Anterior cingulate cortex (tissue), 58 donors: Measurements from ENCODE around the gene ADAMTSL4.
"Not testable (repeated sequence)": the region's sequence is repeated elsewhere in the genome, so short reads cannot be mapped to it uniquely, and the experiment has no call there.

Experiments
- DNase-seq, 58 donors: peaks; one replicate each; lab custom pipeline; 2025; lab: John Stamatoyannopoulos, UW

Gene ADAMTSL4

DNA sequence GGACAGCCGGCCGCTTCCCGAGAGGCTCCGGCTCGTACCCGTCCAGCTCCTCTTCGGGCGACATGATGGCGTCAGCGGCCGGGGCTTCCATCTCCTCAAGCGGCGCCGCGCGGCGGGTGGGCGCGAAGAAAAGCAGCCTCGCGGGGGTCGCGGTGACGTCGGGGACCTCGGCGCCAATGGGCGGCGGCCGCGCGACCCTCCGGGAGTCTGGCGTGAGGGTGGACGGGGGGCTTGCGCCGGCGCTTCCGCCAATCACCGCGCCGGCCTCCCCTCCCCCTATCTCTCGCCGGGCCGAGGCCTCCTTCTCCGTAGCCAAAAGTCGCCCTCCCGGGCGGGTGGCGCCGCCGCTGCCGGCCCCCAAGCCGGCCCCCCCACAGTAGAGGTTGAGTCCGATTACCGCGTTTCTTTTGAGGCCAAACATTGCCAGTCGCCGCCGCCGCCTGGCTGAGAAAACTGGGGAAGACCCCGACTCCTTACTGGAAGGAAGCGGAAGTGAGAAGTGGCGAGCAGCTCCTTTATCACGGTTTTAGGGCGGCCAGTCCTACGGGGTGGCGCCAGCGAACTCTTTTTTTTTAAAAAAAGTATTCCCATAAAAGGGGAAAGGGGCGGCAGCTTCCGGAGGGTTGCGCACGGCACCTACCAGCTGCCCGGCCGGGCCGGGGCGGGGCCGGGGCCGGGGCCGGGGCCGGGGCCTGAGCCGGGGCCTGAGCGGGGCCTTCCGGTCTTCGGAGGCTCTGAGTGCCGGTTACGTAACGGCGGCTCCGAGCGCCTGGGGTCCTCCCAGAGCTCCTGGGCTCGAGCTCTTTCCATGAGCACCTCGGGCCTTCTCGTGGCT is 30.1 kb downstream of the ADAMTSL4 start, which contains the start of gene MCL1:
Gene MCL1, minus strand, starts transcription at position 501 of the 835 bp plus-strand sequence. Its CDS starts 80 bp downstream, at position 421.
- DNase-seq, result peak; percentile 38 to 97 (median 88)

DNA sequence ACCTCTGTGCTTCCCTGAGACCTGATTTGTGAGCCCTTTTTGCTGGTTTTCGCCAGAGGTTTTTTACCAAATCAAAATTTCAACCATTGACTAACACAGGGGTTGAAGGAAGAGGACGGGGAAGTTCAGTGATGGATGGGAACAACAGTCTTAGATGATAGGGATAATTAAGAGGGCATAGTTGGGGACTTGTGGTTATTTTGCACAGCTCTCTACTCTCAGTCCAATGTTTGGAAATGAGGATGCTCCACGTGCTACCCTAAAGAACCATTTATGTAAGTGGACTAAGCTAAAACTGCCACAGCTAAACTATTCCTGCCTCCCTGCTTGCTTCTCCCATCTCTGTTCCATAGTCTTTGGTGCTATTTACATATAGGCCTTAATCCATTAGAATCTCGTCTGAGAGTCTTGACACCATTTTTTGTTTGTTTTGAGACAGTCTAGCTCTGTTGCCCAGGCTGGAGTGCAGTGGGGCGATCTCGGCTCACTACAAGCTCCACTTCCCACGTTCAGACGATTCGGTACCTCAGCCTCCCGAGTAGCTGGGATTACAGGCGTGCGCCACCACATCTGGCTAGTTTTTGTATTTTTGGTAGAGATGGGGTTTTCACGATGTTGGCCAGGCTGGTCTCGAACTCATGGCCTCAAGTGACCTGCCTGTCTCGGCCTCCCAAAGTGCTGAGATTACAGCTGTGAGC is 30.9 kb downstream of the ADAMTSL4 start:
- DNase-seq, result peak in 1 of 58 donors; percentile 28

DNA sequence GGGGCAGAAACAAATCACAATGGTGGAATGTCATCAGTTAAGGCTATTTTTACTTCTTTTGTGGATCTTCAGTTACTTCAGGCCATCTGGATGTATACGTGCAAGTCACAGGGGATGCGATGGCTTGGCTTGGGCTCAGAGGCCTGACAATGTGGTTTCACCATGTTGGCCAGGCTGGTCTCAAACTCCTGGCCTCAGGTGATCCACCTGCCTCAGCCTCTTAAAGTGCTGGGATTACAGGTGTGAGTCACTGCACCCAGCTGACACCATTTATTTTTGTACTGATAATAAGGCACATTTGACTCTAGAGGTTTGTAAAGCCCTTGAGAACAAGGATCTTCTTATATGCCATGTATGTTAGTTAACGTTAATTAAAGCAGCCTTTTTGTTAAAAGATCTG is 31.8 kb downstream of the ADAMTSL4 start:
- DNase-seq, result not testable (repeated sequence)

DNA sequence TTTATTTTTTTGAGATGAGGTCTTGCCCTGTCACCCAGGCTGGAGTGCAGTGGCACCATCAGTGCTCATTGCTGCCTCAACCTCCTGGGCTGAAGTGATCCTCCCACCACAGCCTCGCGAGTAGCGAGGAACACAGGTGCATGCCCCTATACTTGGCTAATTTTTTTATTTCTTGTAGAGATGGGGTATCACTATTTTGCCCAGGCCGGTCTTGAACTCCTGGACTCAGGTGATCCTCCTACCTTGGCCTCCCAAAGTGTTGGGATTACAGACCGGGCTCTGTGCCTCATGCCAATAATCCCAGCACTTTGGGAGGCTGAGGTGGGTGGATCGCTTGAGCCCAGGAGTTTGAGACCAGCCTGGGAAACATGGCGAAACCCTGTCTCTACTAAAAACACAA is 32.2 kb downstream of the ADAMTSL4 start:
- not testable (repeated sequence) for DNase-seq

DNA sequence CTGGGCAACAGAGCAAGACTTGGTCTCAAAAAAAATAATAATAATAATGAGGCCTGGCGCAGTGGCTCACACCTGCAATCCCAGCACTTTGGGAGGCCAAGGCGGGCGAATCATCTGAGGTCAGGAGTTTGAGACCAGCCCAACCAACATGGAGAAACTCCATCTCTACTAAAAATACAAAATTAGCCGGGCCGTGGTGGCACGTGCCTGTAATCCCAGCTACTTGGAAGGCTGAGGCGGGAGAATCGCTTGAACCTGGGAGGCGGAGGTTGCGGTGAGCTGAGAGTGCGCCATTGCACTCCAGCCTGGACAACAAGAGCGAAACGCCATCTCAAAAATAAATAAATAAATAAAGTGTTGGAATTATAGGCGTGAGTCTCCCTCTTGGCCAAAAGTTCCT is 32.8 kb downstream of the ADAMTSL4 start:
- not testable (repeated sequence) for DNase-seq

DNA sequence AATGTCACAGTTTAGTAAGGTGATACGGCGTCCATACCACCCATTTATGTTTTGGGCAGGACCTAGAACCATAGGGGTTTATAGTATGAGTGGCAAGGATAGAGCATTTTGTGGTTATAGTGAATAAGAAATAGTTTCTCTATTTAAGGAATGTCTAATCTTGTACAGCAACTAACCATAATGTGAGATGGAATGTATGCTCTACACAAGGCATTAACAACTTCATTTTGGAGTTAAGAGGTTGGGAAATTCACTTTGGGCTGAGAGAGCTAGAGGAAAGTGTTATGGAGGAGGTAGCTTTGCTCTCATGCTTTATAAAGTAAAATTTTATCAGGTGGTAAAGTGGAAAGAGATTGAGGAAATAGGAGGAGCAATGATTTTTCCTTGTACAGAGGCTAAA is 33.2 kb downstream of the ADAMTSL4 start:
- no peak for DNase-seq

DNA sequence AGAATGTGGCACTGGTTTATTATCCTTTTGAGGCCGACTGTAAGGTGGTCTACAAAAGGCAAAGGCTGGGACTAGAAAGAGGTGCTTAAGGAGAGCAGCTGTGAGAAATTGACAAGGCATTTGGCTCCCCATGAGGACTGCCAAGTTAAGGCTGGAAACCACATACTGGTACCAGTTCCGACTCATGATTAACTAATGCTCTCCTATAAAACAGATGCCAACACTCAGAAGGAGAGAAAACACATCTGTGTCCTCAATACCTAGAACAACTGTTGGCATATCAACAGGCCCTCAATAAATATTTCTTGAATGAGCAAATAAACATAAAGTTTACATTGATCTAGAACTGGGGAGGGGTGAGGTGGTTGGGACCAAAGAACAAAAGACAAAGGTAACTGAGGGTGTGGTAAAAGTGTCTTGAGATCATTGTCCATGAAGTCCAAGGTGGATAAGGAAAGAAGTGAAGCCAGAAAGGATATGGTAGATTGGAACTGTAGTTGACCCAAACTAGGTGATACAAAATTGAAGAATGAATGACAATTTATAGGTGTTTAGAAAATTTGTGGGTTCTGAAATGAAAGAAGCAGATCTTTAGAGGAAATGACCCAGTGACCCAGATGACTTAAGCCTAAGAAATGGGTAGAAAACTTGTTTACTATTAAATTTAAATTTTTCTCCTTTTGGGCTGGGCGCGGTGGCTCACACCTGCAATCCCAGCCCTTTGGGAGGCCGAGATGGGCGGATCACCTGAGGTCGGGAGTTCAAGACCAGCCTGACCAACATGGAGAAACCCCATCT is 47.1 kb downstream of the ADAMTSL4 start:
- DNase-seq, result no peak

DNA sequence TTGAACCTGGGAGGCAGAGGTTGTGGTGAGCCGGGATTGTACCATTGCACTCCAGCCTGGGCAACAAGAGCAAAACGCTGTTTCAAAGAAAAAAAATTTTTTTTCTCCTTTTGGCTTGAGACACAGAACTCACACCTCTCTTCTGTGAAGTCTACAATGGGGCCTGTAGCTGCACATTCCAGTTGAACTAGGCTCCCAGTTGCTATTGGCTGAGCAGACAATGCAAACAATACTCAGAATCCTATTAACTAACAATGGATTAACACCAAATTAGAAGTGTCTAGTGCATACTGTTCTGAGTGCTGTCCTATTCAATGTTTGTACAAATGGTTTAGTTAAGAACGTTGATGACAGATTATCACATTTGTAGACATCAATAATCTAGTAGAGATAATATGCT is 47.8 kb downstream of the ADAMTSL4 start:
- no peak for DNase-seq

DNA sequence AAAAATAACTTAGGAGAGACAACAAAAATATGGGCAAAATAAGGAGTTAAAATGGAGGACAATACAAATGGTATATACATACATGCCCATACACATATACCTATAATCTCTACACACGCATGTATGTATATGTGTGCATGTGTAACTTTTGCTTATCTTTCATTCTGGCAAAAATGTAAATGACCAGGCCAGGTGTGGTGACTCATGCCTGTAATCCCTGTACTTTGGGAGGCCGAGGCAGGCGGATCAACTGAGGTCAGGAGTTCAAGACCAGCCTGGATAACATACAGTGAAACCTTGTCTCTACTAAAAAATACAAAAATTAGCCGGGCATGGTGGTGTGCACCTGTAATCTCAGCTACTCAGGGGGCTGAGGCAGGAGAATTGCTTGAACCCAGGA is 49.1 kb downstream of the ADAMTSL4 start:
- DNase-seq, result not testable (repeated sequence)

DNA sequence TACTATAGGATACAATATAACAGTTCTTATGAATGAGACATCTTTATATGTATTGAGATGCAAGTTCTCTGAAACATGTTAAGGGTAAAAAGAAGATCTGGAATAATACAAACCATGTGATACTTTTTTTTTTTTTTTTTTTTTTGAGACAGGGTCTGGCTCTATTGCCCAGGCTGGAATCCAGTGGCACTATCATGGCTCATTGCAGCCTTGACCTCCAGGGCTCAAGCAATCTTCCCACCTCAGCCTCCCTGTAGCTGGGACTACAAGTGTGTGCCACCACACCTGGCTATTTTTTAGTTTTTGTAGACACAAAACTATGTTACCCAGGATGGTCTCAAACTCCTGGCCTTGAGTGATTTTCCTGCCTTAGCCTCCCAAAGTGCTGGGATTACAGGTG is 52.3 kb downstream of the ADAMTSL4 start:
- no peak for DNase-seq

DNA sequence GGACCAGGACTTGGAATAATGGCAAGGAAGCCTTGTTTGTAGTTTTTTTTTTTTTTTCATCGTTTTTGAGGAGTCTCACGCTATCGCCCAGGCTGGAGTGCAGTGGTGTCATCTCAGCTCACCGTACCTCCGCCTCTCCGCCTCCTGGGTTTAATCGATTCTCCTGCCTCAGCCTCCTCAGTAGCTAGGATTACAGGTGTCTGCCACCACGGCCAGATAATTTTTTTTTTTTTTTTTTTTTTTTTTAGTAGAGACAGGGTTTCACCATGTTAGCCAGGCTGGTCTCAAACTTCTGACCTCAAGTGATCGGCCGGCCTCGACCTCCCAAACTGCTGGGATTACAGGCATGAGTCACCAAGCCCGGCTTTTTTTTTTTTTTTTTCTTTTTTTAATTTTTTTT is 53.2 kb downstream of the ADAMTSL4 start:
- DNase-seq, result not testable (repeated sequence)

DNA sequence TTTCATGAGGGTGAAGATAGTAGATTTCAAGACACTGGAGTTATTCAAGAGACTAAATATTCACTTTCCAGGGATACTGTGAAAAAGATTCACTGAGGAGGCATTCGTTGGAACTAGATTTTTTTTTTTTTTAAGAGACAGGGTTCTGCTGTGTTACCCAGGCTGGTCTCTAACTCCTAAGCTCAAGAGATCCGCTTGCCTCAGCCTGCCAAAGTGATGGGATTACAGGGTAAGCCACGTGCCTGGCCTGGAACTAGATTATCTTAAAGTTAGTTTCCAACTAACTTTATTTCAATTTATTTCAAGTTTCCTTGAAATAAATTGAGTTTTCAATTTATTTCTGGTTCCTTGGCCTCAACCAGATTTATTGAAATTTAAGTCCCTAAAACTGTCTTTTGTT is 54.5 kb downstream of the ADAMTSL4 start:
- DNase-seq, result no peak

DNA sequence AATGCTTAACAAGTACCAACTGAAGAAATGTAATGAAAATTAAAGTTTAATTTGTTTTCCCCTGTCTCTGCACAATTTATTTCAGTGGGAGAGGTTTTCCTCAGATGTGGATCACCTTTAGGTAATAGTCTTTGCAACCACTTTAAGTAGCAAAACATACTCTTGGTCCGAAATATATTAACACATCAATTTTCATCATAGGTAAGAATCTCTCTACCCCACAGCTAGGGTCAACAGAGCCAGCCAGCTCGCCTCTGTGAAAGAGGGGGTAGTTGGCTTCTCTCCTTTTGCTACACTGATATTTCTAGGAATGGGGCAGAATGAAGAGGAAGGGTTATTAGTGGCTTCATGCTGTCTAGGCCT is 55.0 kb downstream of the ADAMTSL4 start:
- DNase-seq, result no peak

DNA sequence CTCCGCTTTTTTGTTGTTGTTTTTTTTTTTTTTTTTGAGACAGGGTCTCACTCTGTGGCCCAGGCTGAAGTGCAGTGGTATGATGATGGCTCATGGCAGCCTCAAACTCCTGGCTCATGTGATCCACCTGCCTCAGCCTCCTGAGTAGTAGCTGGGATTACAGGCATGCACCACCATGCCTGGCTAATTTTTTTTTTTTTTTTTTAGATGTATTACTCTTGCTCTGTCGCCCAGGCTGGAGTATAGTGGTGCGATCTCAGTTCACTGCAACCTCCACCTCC is 56.2 kb downstream of the ADAMTSL4 start:
- not testable (repeated sequence) for DNase-seq

DNA sequence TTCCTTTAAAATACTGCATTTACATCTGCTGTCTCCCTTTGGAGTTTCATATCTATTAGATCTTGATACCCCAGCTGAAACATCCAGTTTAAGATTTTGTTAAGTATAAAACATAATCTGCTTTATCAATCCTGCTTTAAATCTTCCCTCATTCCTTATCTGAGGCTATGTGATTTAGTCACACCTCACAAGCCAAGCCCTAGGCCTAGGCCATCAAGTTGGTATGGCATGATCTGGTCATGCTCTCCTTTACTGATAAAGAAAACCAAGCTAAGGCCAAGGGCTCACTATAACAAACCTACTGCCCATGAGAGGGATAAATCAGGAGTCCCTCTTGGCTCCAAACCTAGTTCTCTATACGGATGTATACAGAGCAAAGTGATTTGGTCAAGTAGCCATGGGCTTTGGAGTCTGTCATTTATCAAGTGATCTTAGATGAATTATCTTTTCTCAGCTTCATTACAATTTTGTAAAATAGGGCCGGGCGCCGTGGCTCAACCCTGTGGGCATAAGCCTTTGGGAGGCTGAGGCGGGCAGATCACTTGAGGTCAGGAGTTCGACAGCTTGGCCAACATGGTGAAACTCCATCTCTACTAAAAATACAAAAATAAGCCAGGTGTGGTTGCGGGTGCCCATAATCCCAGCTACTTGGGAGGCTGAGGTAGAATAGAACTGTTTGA is 57.4 kb downstream of the ADAMTSL4 start:
- no peak for DNase-seq

DNA sequence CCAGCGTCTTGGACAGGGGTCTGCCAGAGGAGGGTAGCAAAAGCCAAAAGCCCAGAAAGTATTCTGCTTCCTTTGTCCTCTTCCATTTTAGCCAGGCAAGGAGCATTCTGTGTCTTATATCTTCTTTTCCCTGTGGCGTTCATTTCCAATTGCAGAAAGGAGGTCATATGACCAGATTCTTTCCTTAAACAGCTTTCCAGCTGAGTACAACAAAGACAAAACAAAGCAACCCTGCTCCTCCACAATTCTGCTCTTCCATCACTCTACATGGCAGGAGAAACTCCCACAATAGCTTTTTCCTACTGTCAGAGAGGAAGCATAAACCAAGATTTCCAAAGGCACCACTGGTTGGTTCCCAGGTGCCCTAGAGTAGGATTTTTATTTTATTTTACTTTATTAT is 60.5 kb downstream of the ADAMTSL4 start:
- peak in 1 of 58 donors; percentile 14 for DNase-seq
